ENCODE measurements around the gene LHFPL2. TPM values are rescaled to one million over a fixed set of nuclear protein-coding genes. Genes with fewer than 3 reads are reported as not detected.

Gene LHFPL2
- total and polyA plus RNA-seq, 2 donors (not counting 1 experiment from before 2014, with no cell fraction given): 3.8 to 35.5 TPM

DNA sequence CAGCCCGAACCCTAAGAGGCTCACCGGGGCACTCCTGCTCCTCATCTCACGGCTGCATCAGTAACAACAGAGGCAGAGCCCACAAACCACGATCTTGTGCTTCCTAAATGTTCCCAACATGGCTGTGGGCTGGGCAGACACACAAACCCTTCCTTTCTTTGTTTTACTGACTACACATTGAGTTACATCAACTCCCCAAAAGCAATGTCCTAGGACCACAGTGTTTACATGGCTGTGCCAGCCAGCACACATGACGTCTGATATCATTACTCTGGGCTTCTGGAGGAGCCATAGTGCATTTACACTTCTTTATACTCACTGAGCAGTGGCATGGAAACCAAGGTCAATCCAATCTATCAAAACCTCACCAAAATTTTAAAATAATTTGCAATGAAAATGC, 101.4 kb downstream of the LHFPL2 start:
- Histone ChIP-seq H3K36me3 (replicated peaks in 1 of 2; ENCODE audit: control extremely low read depth in 1 of 2, control insufficient read depth in 1 of 2, extremely low read depth in 1 of 2, insufficient read depth in 2 of 2, low read length in 1 of 2) (no peaks in the 10 kb centered on the region), H2AFZ (ENCODE audit: insufficient read depth, low read depth, low read length, poor library complexity, severe bottlenecking) (no peak overlapping the region), H4K20me1 (ENCODE audit: control insufficient read depth, insufficient read depth, low read length, poor library complexity, severe bottlenecking) (no peaks in the 10 kb centered on the region), H3K79me2 (ENCODE audit: control insufficient read depth, insufficient read depth, low read length) (no peaks in the 10 kb centered on the region), H3K9me3 (ENCODE audit: control extremely low read depth in 1 of 3, control insufficient read depth in 2 of 3, insufficient read depth in 1 of 3, low read length in 2 of 3) (no peaks in the 10 kb centered on the region), H3K27me3 (replicated peaks in 1 of 4; ENCODE audit: control extremely low read depth in 1 of 4, control insufficient read depth in 3 of 4, insufficient read depth in 4 of 4, low read length in 3 of 4) (no peaks in the 10 kb centered on the region), H3K9ac (ENCODE audit: low read length) (no peak overlapping the region), H3K4me3 (ENCODE audit: control extremely low read depth in 1 of 5, extremely low read depth in 1 of 5, insufficient read depth in 1 of 5, low read depth in 2 of 5, low read length in 4 of 5) (no peak overlapping the region), H3K4me1 (ENCODE audit: control insufficient read depth in 2 of 2, insufficient read depth in 2 of 2, low read length in 2 of 2) (peaks cover 0 to 7% of the 10 kb centered on the region in 2 donors), H3K4me2 (replicated peaks; ENCODE audit: low read depth, low read length, poor library complexity, severe bottlenecking) (no peak overlapping the region), H3K27ac (ENCODE audit: low read length in 2 of 2) (no peak overlapping the region)
- POLR2A ChIA-PET: interaction anchor here (0.6 kb wide), 1 partner anchor 352 kb away, joined by 3 read pairs; no protein-coding TSS in a partner anchor
- Mint-ChIP-seq H3K4me3 (no peak overlapping the region), H3K27me3 (no peaks in the 10 kb centered on the region), H3K27ac (no peak overlapping the region), H3K4me1 (peaks cover 10% of the 10 kb centered on the region), H3K9me3 (ENCODE audit: insufficient read depth) (no peaks in the 10 kb centered on the region)
- intact Hi-C loops (cut with micrococcal nuclease): no loop called here
- DNase-seq (no peak), ATAC-seq (ENCODE audit: low read depth) (no peak)
- CTCF ChIA-PET: no interaction called here
- TF ChIP-seq, protein P1, sequence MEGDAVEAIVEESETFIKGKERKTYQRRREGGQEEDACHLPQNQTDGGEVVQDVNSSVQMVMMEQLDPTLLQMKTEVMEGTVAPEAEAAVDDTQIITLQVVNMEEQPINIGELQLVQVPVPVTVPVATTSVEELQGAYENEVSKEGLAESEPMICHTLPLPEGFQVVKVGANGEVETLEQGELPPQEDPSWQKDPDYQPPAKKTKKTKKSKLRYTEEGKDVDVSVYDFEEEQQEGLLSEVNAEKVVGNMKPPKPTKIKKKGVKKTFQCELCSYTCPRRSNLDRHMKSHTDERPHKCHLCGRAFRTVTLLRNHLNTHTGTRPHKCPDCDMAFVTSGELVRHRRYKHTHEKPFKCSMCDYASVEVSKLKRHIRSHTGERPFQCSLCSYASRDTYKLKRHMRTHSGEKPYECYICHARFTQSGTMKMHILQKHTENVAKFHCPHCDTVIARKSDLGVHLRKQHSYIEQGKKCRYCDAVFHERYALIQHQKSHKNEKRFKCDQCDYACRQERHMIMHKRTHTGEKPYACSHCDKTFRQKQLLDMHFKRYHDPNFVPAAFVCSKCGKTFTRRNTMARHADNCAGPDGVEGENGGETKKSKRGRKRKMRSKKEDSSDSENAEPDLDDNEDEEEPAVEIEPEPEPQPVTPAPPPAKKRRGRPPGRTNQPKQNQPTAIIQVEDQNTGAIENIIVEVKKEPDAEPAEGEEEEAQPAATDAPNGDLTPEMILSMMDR (IDR thresholded peaks at IDR 0.05): no peak
- TF ChIP-seq EZH2 (IDR thresholded peaks at IDR 0.05; ENCODE audit: borderline replicate concordance, insufficient read depth, low read depth, low read length, poor library complexity, severe bottlenecking): no peak
- 74% methylated on average over 5 of the region's 5 CpGs for WGBS (ENCODE audit: insufficient coverage)

DNA sequence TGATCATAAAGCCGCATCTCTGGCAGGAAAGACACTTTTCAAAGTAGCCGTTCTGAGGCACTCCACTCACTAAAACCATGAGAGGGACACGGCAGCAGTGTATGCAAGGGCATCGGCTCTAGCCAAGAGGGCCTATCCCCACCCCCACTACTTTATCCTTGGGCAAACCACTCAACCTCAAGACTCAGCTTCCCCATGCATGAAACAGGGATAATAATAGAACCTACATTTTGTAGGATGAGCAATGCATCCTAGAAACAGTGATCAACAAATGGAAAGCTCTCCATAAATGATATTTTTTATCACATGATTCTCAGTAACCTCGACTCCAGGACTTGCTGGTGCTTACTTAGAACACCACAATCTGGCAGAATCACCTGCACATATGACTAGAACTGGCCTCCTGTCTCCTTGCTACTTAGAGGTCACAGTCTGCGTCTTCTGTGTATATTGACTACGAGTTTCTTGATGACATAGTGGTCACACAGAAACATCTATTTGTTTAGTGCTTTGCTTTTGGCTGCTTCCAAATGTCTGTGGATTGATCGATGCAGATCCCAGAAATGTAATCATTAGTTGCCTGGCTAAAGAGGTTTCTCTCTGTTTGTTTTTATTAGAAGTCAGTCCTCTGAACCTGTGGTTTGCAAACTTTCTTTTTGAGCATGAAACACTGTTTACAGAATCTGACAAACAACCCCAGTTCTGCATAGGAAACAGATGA, 102.1 kb downstream of the LHFPL2 start:
- peaks cover 10% of the 10 kb centered on the region for H3K4me1 Mint-ChIP-seq
- no peak overlapping the region for H3K4me2 ChIP-seq (replicated peaks; ENCODE audit: low read depth, low read length, poor library complexity, severe bottlenecking)
- POLR2A ChIA-PET: interaction anchor here (0.6 kb wide), 1 partner anchor 353 kb away, joined by 3 read pairs; no protein-coding TSS in a partner anchor

More for the DNA sequence above, 102.1 kb downstream of the LHFPL2 start:
- Histone ChIP-seq H3K9me3 (ENCODE audit: control extremely low read depth in 1 of 3, control insufficient read depth in 2 of 3, insufficient read depth in 1 of 3, low read length in 2 of 3) (no peaks in the 10 kb centered on the region), H4K20me1 (ENCODE audit: control insufficient read depth, insufficient read depth, low read length, poor library complexity, severe bottlenecking) (no peaks in the 10 kb centered on the region), H3K9ac (ENCODE audit: low read length) (no peak overlapping the region), H2AFZ (ENCODE audit: insufficient read depth, low read depth, low read length, poor library complexity, severe bottlenecking) (no peak overlapping the region), H3K27me3 (replicated peaks in 1 of 4; ENCODE audit: control extremely low read depth in 1 of 4, control insufficient read depth in 3 of 4, insufficient read depth in 4 of 4, low read length in 3 of 4) (no peaks in the 10 kb centered on the region), H3K4me3 (ENCODE audit: control extremely low read depth in 1 of 5, extremely low read depth in 1 of 5, insufficient read depth in 1 of 5, low read depth in 2 of 5, low read length in 4 of 5) (no peak overlapping the region), H3K36me3 (replicated peaks in 1 of 2; ENCODE audit: control extremely low read depth in 1 of 2, control insufficient read depth in 1 of 2, extremely low read depth in 1 of 2, insufficient read depth in 2 of 2, low read length in 1 of 2) (no peaks in the 10 kb centered on the region), H3K4me1 (ENCODE audit: control insufficient read depth in 2 of 2, insufficient read depth in 2 of 2, low read length in 2 of 2) (peaks cover 0 to 7% of the 10 kb centered on the region in 2 donors), H3K79me2 (ENCODE audit: control insufficient read depth, insufficient read depth, low read length) (no peaks in the 10 kb centered on the region), H3K27ac (ENCODE audit: low read length in 2 of 2) (no peak overlapping the region)
- intact Hi-C loops (cut with micrococcal nuclease): no loop called here
- WGBS (ENCODE audit: insufficient coverage): 100% methylated on average over 3 of the region's 8 CpGs
- TF ChIP-seq, protein P1 (IDR thresholded peaks at IDR 0.05): no peak
- TF ChIP-seq EZH2 (IDR thresholded peaks at IDR 0.05; ENCODE audit: borderline replicate concordance, insufficient read depth, low read depth, low read length, poor library complexity, severe bottlenecking): no peak
- Mint-ChIP-seq H3K27me3 (no peaks in the 10 kb centered on the region), H3K4me3 (no peak overlapping the region), H3K27ac (no peak overlapping the region), H3K9me3 (ENCODE audit: insufficient read depth) (no peaks in the 10 kb centered on the region)
- CTCF ChIA-PET: no interaction called here
- DNase-seq: no peak
- ATAC-seq (ENCODE audit: low read depth): no peak
